Measurements from ENCODE around the gene VSIG10L2. TPM values are rescaled to one million over a fixed set of nuclear protein-coding genes. Genes with fewer than 3 reads are reported as not detected.

Gene VSIG10L2
- total and polyA plus RNA-seq, 4 donors, result 0.09 to 0.72 TPM; not detected in 2

- WGBS (ENCODE audit: insufficient coverage), result no CpG with 5 or more reads among the region's 5 CpGs
- H3K4me3 ChIP-seq (ENCODE audit: low read depth, low read length), result no peak overlapping the region
- no peaks in the 10 kb centered on the region for H3K27me3 ChIP-seq (ENCODE audit: control insufficient read depth, insufficient read depth, low read length)
- H3K9me3 ChIP-seq (ENCODE audit: control insufficient read depth, insufficient read depth, low read length), result no peaks in the 10 kb centered on the region
- no peak for DNase-seq (ENCODE audit: low read depth in 4 of 6, low spot score in 6 of 6)
- H3K4me1 ChIP-seq (ENCODE audit: control insufficient read depth, insufficient read depth, low read length), result no peaks in the 10 kb centered on the region
- H3K27ac ChIP-seq (ENCODE audit: low read depth, low read length), result no peak overlapping the region
- peaks cover 2% of the 10 kb centered on the region for H3K36me3 ChIP-seq (ENCODE audit: control insufficient read depth, insufficient read depth, low read length)
Observed at GRCh38 chr11:125995313-125995712, 49.5 kb downstream of the VSIG10L2 start.

- Histone ChIP-seq H3K9me3 (ENCODE audit: control insufficient read depth, insufficient read depth, low read length) (no peaks in the 10 kb centered on the region), H3K36me3 (ENCODE audit: control insufficient read depth, insufficient read depth, low read length) (peaks cover 2% of the 10 kb centered on the region), H3K27ac (ENCODE audit: low read depth, low read length) (no peak overlapping the region), H3K27me3 (ENCODE audit: control insufficient read depth, insufficient read depth, low read length) (no peaks in the 10 kb centered on the region), H3K4me3 (ENCODE audit: low read depth, low read length) (no peak overlapping the region), H3K4me1 (ENCODE audit: control insufficient read depth, insufficient read depth, low read length) (no peaks in the 10 kb centered on the region)
- no peak for DNase-seq (ENCODE audit: low read depth in 4 of 6, low spot score in 6 of 6)
- 100% methylated on average over 2 of the region's 5 CpGs for WGBS (ENCODE audit: insufficient coverage)
Observed at GRCh38 chr11:125998267-125998666, 52.4 kb downstream of the VSIG10L2 start.

- H3K9me3 ChIP-seq (ENCODE audit: control insufficient read depth, insufficient read depth, low read length), result no peaks in the 10 kb centered on the region
- 100% methylated on average over 2 of the region's 6 CpGs for WGBS (ENCODE audit: insufficient coverage)
- no peaks in the 10 kb centered on the region for H3K27me3 ChIP-seq (ENCODE audit: control insufficient read depth, insufficient read depth, low read length)
- H3K4me1 ChIP-seq (ENCODE audit: control insufficient read depth, insufficient read depth, low read length), result no peaks in the 10 kb centered on the region
- no peak overlapping the region for H3K4me3 ChIP-seq (ENCODE audit: low read depth, low read length)
- peaks cover 2% of the 10 kb centered on the region for H3K36me3 ChIP-seq (ENCODE audit: control insufficient read depth, insufficient read depth, low read length)
- DNase-seq (ENCODE audit: low read depth in 4 of 6, low spot score in 6 of 6), result no peak
- H3K27ac ChIP-seq (ENCODE audit: low read depth, low read length), result no peak overlapping the region
Observed at GRCh38 chr11:125999234-125999880, 53.5 kb downstream of the VSIG10L2 start.

GRCh38 chr11:126002181-126002580 is 56.3 kb downstream of the VSIG10L2 start:
- 82% methylated on average over 3 of the region's 4 CpGs for WGBS (ENCODE audit: insufficient coverage)
- Histone ChIP-seq H3K27ac (ENCODE audit: low read depth, low read length) (no peak overlapping the region), H3K4me3 (ENCODE audit: low read depth, low read length) (no peak overlapping the region), H3K4me1 (ENCODE audit: control insufficient read depth, insufficient read depth, low read length) (no peaks in the 10 kb centered on the region), H3K9me3 (ENCODE audit: control insufficient read depth, insufficient read depth, low read length) (no peaks in the 10 kb centered on the region), H3K36me3 (ENCODE audit: control insufficient read depth, insufficient read depth, low read length) (peaks cover 2% of the 10 kb centered on the region), H3K27me3 (ENCODE audit: control insufficient read depth, insufficient read depth, low read length) (no peaks in the 10 kb centered on the region)
- no peak for DNase-seq (ENCODE audit: low read depth in 4 of 6, low spot score in 6 of 6)

Other genes with a start within 250 kb of the VSIG10L2 start
- not detected for gene PATE1, start 199.8 kb upstream of the VSIG10L2 start, total RNA-seq
- gene PATE1, start 199.8 kb upstream of the VSIG10L2 start, polyA plus RNA-seq (ENCODE audit: insufficient read length in 2 of 2), result under 1 TPM in 1 of 2 donors, not detected in 1; 0.24 TPM
- 1 to 10 TPM in 1 of 2 donors, under 1 TPM in 1; 0.61 to 1.5 TPM for gene PATE2, start 167.2 kb upstream of the VSIG10L2 start, total RNA-seq
- gene PATE2, start 167.2 kb upstream of the VSIG10L2 start, polyA plus RNA-seq (ENCODE audit: insufficient read length in 2 of 2), result under 1 TPM; 0.23 to 0.82 TPM
- gene PATE3, start 157.9 kb upstream of the VSIG10L2 start, total RNA-seq, result not detected
- gene PATE3, start 157.9 kb upstream of the VSIG10L2 start, polyA plus RNA-seq (ENCODE audit: insufficient read length in 2 of 2), result under 1 TPM in 1 of 2 donors, not detected in 1; 0.12 TPM
- gene PATE4, start 112.7 kb upstream of the VSIG10L2 start, total RNA-seq, result not detected
- under 1 TPM in 1 of 2 donors, not detected in 1; 0.27 TPM for gene PATE4, start 112.7 kb upstream of the VSIG10L2 start, polyA plus RNA-seq (ENCODE audit: insufficient read length in 2 of 2)
- gene HYLS1, start 58.4 kb upstream of the VSIG10L2 start, total RNA-seq, result 10 to 100 TPM in 1 of 2 donors, 1 to 10 TPM in 1; 8.1 to 10.9 TPM
- 10 to 100 TPM; 10.1 to 12.3 TPM for gene HYLS1, start 58.4 kb upstream of the VSIG10L2 start, polyA plus RNA-seq (ENCODE audit: insufficient read length in 2 of 2)
- gene PUS3, start 42.8 kb upstream of the VSIG10L2 start, total RNA-seq, result 10 to 100 TPM; 10.8 to 12.6 TPM
- gene PUS3, start 42.8 kb upstream of the VSIG10L2 start, polyA plus RNA-seq (ENCODE audit: insufficient read length in 2 of 2), result 10 to 100 TPM in 1 of 2 donors, 1 to 10 TPM in 1; 9.3 to 11.2 TPM
- 10 to 100 TPM; 13.6 to 15.5 TPM for gene DDX25, start 41.5 kb upstream of the VSIG10L2 start, total RNA-seq
- 10 to 100 TPM; 38.1 to 42.3 TPM for gene DDX25, start 41.5 kb upstream of the VSIG10L2 start, polyA plus RNA-seq (ENCODE audit: insufficient read length in 2 of 2)
- gene CDON, start 116.8 kb downstream of the VSIG10L2 start, total RNA-seq, result 10 to 100 TPM; 33.0 to 34.7 TPM
- gene CDON, start 116.8 kb downstream of the VSIG10L2 start, polyA plus RNA-seq (ENCODE audit: insufficient read length in 2 of 2), result 1 to 10 TPM; 7.4 to 9.8 TPM

All from spinal cord (tissue), 10 donors.